Endothelial cell of umbilical vein (primary cell): ENCODE results near the gene POTEI. TPM values are rescaled to one million over a fixed set of nuclear protein-coding genes. Genes with fewer than 3 reads are reported as not detected.
"Not testable (repeated sequence)": the region's sequence is repeated elsewhere in the genome, so short reads cannot be mapped to it uniquely, and the experiment has no call there.

Experiments used
- BruUV-seq: library from RNA; stranded (reverse); fragments of 400-500 nt; replicated peaks from 2 replicates; lab custom pipeline; 2021; lab: Mats Ljungman, UMichigan
- CTCF ChIA-PET: fragments of 300-600, 350-600 bp; sonication (Branson Sonifier 250); formaldehyde crosslinking; loops from one replicate; lab custom pipeline; 2021; ENCODE audit warnings: antibody characterized with exemption, inconsistent platforms; lab: Charles Lee
- POLR2A ChIA-PET: fragments of 300-600, 350-600 bp; sonication (Branson Sonifier 250); formaldehyde crosslinking; loops from one replicate; lab custom pipeline; 2021; ENCODE audit warnings: antibody characterized with exemption, inconsistent platforms; lab: Charles Lee
- DNase-seq: peaks from one replicate; pipeline ENCODE4 v3.0.0-alpha.2; 2011; ENCODE audit warnings: low read depth, low spot score
- FAIRE-seq: peaks from 2 replicates; lab custom pipeline; 2011; peaks lifted over from hg19 to GRCh38; lab: Jason Lieb, UNC
- H2AFZ ChIP-seq: 2 replicates; pipeline ENCODE4 v1.6.0; 2012; ENCODE audit warnings: low read depth, low read length, control low read depth, inconsistent platforms
- H3K27ac ChIP-seq: 2 replicates; pipeline ENCODE4 v1.5.1; 2011; ENCODE audit warnings: low read depth, mild to moderate bottlenecking, control low read depth, low read length, moderate library complexity; ENCODE audit not compliant: insufficient read depth
- H3K27me3 ChIP-seq, 2 experiments: 2 replicates each; pipeline versions ENCODE4 v1.6.0 to v1.6.1; 2011; ENCODE audit warnings: low read length in 2 of 2, mixed read lengths in 1 of 2; ENCODE audit not compliant: control insufficient read depth in 2 of 2, insufficient read depth in 2 of 2
- H3K36me3 ChIP-seq, 2 experiments: 2 replicates in 1 of 2; 3 replicates in 1 of 2; pipeline ENCODE4 v1.5.1; 2011; ENCODE audit warnings: low read length in 2 of 2, mild to moderate bottlenecking in 1 of 2, moderate library complexity in 1 of 2; ENCODE audit not compliant: control insufficient read depth in 2 of 2, insufficient read depth in 2 of 2; ENCODE audit errors: extremely low read depth in 1 of 2
- H3K4me1 ChIP-seq: 3 replicates; pipeline ENCODE4 v1.5.1; 2011; ENCODE audit warnings: mild to moderate bottlenecking, low read length; ENCODE audit not compliant: control insufficient read depth, insufficient read depth; ENCODE audit errors: extremely low read depth
- H3K4me2 ChIP-seq: 2 replicates; pipeline ENCODE4 v1.6.1; 2011; ENCODE audit warnings: low read length, control low read depth, mixed read lengths; ENCODE audit not compliant: insufficient read depth
- H3K4me3 ChIP-seq, 3 experiments: fragments of 200-600 bp in 1 of 3; sonication (generic), shearing (Covaris generic) in 1 of 3; replicated peaks in 1 of 3; 2 replicates each; pipeline ENCODE4 v1.5.1; 2011 to 2016; ENCODE audit warnings: control low read depth in 3 of 3, low read length in 3 of 3, mild to moderate bottlenecking in 2 of 3, inconsistent platforms in 1 of 3, low read depth in 1 of 3, moderate library complexity in 1 of 3; ENCODE audit not compliant: insufficient read depth in 1 of 3
- H3K79me2 ChIP-seq: 2 replicates; pipeline ENCODE4 v1.6.0; 2012; ENCODE audit warnings: low read length, inconsistent platforms; ENCODE audit not compliant: control insufficient read depth, insufficient read depth
- H3K9ac ChIP-seq: replicated peaks from 2 replicates; pipeline ENCODE3; 2011; ENCODE audit warnings: low read length, control low read depth; ENCODE audit not compliant: insufficient read depth; ENCODE audit errors: extremely low read depth
- H3K9me1 ChIP-seq: replicated peaks from 3 replicates; pipeline ENCODE4 v1.6.0; 2011; ENCODE audit warnings: mild to moderate bottlenecking, low read length; ENCODE audit not compliant: control insufficient read depth, insufficient read depth; ENCODE audit errors: extremely low read depth
- H3K9me3 ChIP-seq: replicated peaks from 2 replicates; pipeline ENCODE4 v1.5.1; 2012; ENCODE audit warnings: low read length, inconsistent platforms; ENCODE audit not compliant: control insufficient read depth, insufficient read depth
- H4K20me1 ChIP-seq: replicated peaks from 2 replicates; pipeline ENCODE3; 2011; ENCODE audit warnings: mild to moderate bottlenecking, low read length; ENCODE audit not compliant: control insufficient read depth, insufficient read depth; ENCODE audit errors: extremely low read depth
- dilution Hi-C: fragments of 300-500 bp; cut with MboI; formaldehyde crosslinking; loops from one replicate; pipeline ENCODE4 v1.15.0; 2019; ENCODE audit warnings: low sequenced_read_pairs; ENCODE audit not compliant: extremely low pct_ligation_motif_present
- intact Hi-C: fragments of 100-400 bp; cut with micrococcal nuclease; formaldehyde crosslinking; loops from one replicate; pipeline ENCODE4 v1.10.0; 2022
- polyA plus RNA-seq, 4 experiments: library from polyadenylated mRNA; depleted of rRNA in 3 of 4; stranded (reverse) in 3 of 4; unstranded in 1 of 4; fragments of >200 nt; gene quantifications; 2 replicates each; pipeline versions ENCODE4 v1.2.1 to v1.2.3, GENCODE V29; 2011 to 2012; ENCODE audit warnings: missing spikeins in 1 of 4
- total RNA-seq: library from RNA; stranded (reverse); gene quantifications from 2 replicates; pipeline ENCODE4 v1.2.3, GENCODE V29; 2021

Gene POTEI
- total and polyA plus RNA-seq, 2 donors (not counting 3 experiments of a cell fraction or from before 2014, with no cell fraction given): 0.10 to 0.13 TPM

DNA sequence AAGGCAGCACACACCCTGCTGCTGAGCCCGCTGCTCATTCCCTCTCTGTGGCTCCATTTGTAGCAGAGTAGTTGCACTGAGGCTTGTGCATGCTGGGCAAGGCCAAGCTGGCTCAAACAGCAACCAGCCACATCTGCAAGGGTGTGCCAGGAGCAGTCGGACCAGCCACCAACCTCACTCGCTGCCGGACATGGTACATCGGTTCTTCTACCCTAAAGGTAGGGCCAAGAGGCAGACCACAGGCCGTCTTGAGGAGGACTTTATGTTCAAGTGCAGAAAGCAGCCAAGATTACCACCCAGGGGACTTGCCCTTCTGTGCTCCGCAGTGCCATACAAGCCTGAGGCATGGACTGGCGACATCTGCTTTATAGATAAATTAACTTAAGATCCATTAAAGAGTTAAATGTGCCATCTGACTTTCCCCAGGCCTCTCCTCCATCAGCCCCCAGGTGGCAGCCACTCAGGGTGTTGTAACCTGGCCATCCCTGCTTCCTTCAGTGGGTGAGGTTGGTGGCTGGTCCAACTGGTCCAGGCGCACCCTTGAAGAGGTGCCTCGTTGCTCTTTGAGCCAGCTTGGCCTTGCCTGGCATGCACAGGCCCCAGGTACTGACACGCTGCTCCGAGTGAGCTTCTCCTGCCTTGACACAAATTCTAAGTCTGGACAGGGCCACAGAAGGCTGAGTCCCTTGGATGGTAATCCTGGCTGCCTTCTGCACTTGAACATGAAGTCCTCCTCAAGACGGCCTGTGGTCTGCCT is 55.0 kb downstream of the POTEI start:
- POLR2A ChIA-PET, H3K27me3 ChIP-seq, H3K4me3 ChIP-seq, H3K27ac ChIP-seq, CTCF ChIA-PET, H3K4me2 ChIP-seq, H4K20me1 ChIP-seq, H3K36me3 ChIP-seq, dilution Hi-C loops, BruUV-seq, H2AFZ ChIP-seq, H3K9me3 ChIP-seq, H3K4me1 ChIP-seq, DNase-seq, H3K9me1 ChIP-seq, H3K79me2 ChIP-seq, H3K9ac ChIP-seq, FAIRE-seq, intact Hi-C loops: not testable (repeated sequence)

- H3K9me1 ChIP-seq, DNase-seq, H3K9me3 ChIP-seq, H3K36me3 ChIP-seq, H4K20me1 ChIP-seq, H3K9ac ChIP-seq, H2AFZ ChIP-seq, dilution Hi-C loops, H3K4me2 ChIP-seq, intact Hi-C loops, POLR2A ChIA-PET, H3K27ac ChIP-seq, H3K27me3 ChIP-seq, FAIRE-seq, H3K4me1 ChIP-seq, H3K79me2 ChIP-seq, CTCF ChIA-PET, H3K4me3 ChIP-seq, BruUV-seq: not testable (repeated sequence)
Observed at GRCh38 chr2:130452897-130453296, 56.2 kb downstream of the POTEI start.

DNA sequence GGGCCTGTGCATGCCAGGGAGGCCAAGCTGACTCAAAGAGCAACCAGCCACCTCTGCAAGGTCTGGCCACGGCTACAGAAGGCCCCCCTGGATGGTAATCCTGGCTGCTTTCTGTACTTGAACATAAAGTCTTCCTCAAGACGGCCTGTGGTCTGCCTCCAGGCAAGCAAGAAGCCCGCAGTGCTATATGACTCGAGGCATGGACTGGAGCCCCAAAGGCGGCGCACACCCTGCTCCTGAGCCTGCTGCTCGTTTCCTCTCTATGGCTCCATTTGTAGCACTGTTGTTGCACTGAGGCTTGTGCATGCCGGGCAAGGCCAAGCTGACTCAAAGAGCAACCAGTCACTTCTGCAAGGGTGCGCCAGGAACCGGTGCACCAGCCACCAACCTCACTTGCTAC is 57.3 kb downstream of the POTEI start:
- H3K4me2 ChIP-seq, FAIRE-seq, H3K4me3 ChIP-seq, POLR2A ChIA-PET, H3K9me3 ChIP-seq, intact Hi-C loops, CTCF ChIA-PET, H3K4me1 ChIP-seq, H3K79me2 ChIP-seq, H3K9me1 ChIP-seq, H3K27me3 ChIP-seq, H3K27ac ChIP-seq, H4K20me1 ChIP-seq, H3K9ac ChIP-seq, H3K36me3 ChIP-seq, BruUV-seq, dilution Hi-C loops, DNase-seq, H2AFZ ChIP-seq: not testable (repeated sequence)

DNA sequence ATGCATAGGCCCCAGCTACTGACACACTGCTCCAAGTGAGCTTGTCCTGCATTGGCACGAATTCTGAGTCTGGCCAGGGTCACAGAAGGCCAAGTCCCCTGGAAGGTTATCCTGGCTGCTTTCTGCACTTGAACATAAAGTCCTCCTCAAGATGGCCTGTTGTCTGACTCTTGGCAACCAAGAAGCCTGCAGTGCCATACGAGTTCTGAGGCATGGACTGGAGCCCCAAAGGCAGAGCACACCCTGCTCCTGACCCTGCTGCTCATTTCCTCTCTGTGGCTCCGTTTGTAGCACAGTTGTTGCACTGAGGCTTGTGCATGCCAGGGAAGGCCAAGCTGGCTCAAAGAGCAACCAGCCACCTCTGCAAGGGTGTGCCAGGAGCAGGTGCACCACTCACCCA is 57.9 kb downstream of the POTEI start:
- H3K4me1 ChIP-seq, H3K4me2 ChIP-seq, H4K20me1 ChIP-seq, DNase-seq, intact Hi-C loops, H3K36me3 ChIP-seq, H3K9ac ChIP-seq, H3K27me3 ChIP-seq, dilution Hi-C loops, BruUV-seq, H2AFZ ChIP-seq, H3K79me2 ChIP-seq, H3K9me1 ChIP-seq, FAIRE-seq, H3K4me3 ChIP-seq, H3K9me3 ChIP-seq, H3K27ac ChIP-seq, POLR2A ChIA-PET, CTCF ChIA-PET: not testable (repeated sequence)
